HepG2 (cell line): Measurements from ENCODE around the gene ATG4B. TPM values are rescaled to one million over a fixed set of nuclear protein-coding genes. Genes with fewer than 3 reads are reported as not detected.

Experiments
- JUNB ChIP-seq: sonication (generic); formaldehyde crosslinking; IDR thresholded peaks from 2 replicates; pipeline ENCODE4 v1.8.0; 2022; ENCODE audit warnings: missing genetic modification reagents, mild to moderate bottlenecking, borderline replicate concordance
- KDM5A ChIP-seq: fragments of 200-600 bp; sonication (generic); IDR thresholded peaks from 2 replicates; pipeline ENCODE4 v1.7.0; 2018; ENCODE audit warnings: antibody characterized with exemption, mild to moderate bottlenecking, low read length, borderline replicate concordance
- KMT2A ChIP-seq: sonication (generic); formaldehyde crosslinking; IDR thresholded peaks from 2 replicates; pipeline ENCODE4 v1.4.0; 2020; ENCODE audit warnings: missing genetic modification reagents
- MAFG ChIP-seq: sonication (generic); formaldehyde crosslinking; IDR thresholded peaks from 2 replicates; pipeline ENCODE4 v1.5.1; 2020; ENCODE audit warnings: mild to moderate bottlenecking, missing genetic modification reagents
- MIXL1 ChIP-seq: IDR thresholded peaks from 2 replicates; pipeline ENCODE4 v1.6.1; 2016
- NCOA2 ChIP-seq: sonication (generic); formaldehyde crosslinking; IDR thresholded peaks from 2 replicates; pipeline ENCODE4 v1.8.0; 2022; ENCODE audit warnings: inconsistent platforms
- NFKB2 ChIP-seq: sonication (generic); formaldehyde crosslinking; IDR thresholded peaks from 2 replicates; pipeline ENCODE4 v1.4.0; 2020; ENCODE audit warnings: missing genetic modification reagents, borderline replicate concordance
- NFYC ChIP-seq: IDR thresholded peaks from 2 replicates; pipeline ENCODE4 v1.6.1; 2016; ENCODE audit warnings: missing genetic modification reagents, missing compliant biosample characterization
- NR2F2 ChIP-seq: IDR thresholded peaks from 2 replicates; pipeline ENCODE4 v1.6.1; 2012; ENCODE audit warnings: low read depth, inconsistent platforms, borderline replicate concordance
- REPIN1 ChIP-seq: sonication (generic); formaldehyde crosslinking; IDR thresholded peaks from 2 replicates; pipeline ENCODE4 v1.8.0; 2022; ENCODE audit warnings: missing genetic modification reagents, low read depth, mild to moderate bottlenecking, borderline replicate concordance
- SIN3B ChIP-seq: fragments of 150-350 bp; IDR thresholded peaks from 2 replicates; pipeline ENCODE4 v1.6.1; 2014; ENCODE audit warnings: low read length
- TFDP2 ChIP-seq: sonication (generic); formaldehyde crosslinking; IDR thresholded peaks from 2 replicates; pipeline ENCODE4 v1.4.0; 2020; ENCODE audit warnings: missing genetic modification reagents
- USF2 ChIP-seq, 2 experiments: sonication (generic) in 1 of 2; formaldehyde crosslinking in 1 of 2; IDR thresholded peaks; 2 replicates each; pipeline versions ENCODE4 v1.5.1 to v1.6.1; 2011 to 2020; ENCODE audit warnings: borderline replicate concordance in 1 of 2, low read depth in 1 of 2, low read length in 1 of 2, mild to moderate bottlenecking in 1 of 2, missing genetic modification reagents in 1 of 2, moderate library complexity in 1 of 2
- ZKSCAN1 ChIP-seq: fragments of 150-350 bp; IDR thresholded peaks from 2 replicates; pipeline ENCODE4 v1.6.1; 2014; ENCODE audit warnings: low read length
- ZNF17 ChIP-seq: sonication (generic); formaldehyde crosslinking; IDR thresholded peaks from 2 replicates; pipeline ENCODE4 v1.5.0; 2020; ENCODE audit warnings: mild to moderate bottlenecking, missing genetic modification reagents
- ZNF337 ChIP-seq: sonication (generic); formaldehyde crosslinking; IDR thresholded peaks from 2 replicates; pipeline ENCODE4 v1.5.1; 2020; ENCODE audit warnings: missing genetic modification reagents, low read depth, mild to moderate bottlenecking, borderline replicate concordance
- ZNF343 ChIP-seq: sonication (generic); formaldehyde crosslinking; IDR thresholded peaks from 2 replicates; pipeline ENCODE4 v1.4.0; 2020; ENCODE audit warnings: mild to moderate bottlenecking, missing genetic modification reagents
- ZUFSP ChIP-seq: sonication (generic); formaldehyde crosslinking; IDR thresholded peaks from 2 replicates; pipeline ENCODE4 v1.9.0; 2021; ENCODE audit warnings: missing genetic modification reagents, mild to moderate bottlenecking, borderline replicate concordance
- polyA plus RNA-seq, 8 experiments: library from polyadenylated mRNA; depleted of rRNA in 3 of 8; stranded (reverse) in 7 of 8; unstranded in 1 of 8; fragments of >200 nt; fragmentation: Illumina TruSeq in 4 of 8; extraction: Trizol in 4 of 8; gene quantifications; 2 replicates each; pipeline versions ENCODE4 v1.2.1 to v1.2.3, GENCODE V29; 2011 to 2016; ENCODE audit warnings: low read depth in 4 of 8, missing spikeins in 1 of 8, mixed read lengths in 1 of 8; ENCODE audit not compliant: insufficient read depth in 1 of 8
- total RNA-seq, 5 experiments: library from RNA; depleted of rRNA; stranded (reverse); fragments of >200 nt; fragmentation: Illumina TruSeq; extraction: Trizol; gene quantifications; 2 replicates each; pipeline ENCODE4 v1.2.3, GENCODE V29; 2016; ENCODE audit warnings: low read depth in 1 of 5
- TF ChIP-seq, protein P1 (sequence below): sonication (generic); formaldehyde crosslinking; IDR thresholded peaks from 2 replicates; pipeline ENCODE4 v1.9.0; 2021; ENCODE audit warnings: missing genetic modification reagents, mild to moderate bottlenecking, borderline replicate concordance
- TF ChIP-seq, protein P2 (sequence below), 2 experiments: IDR thresholded peaks; 2 replicates each; pipeline ENCODE4 v1.6.1; 2011 to 2012; ENCODE audit warnings: low read length in 2 of 2, borderline replicate concordance in 1 of 2, low read depth in 1 of 2, mild to moderate bottlenecking in 1 of 2, moderate library complexity in 1 of 2
- TF ChIP-seq, protein P3 (sequence below): sonication (generic); formaldehyde crosslinking; IDR thresholded peaks from 2 replicates; pipeline ENCODE4 v1.8.1; 2023; ENCODE audit warnings: mild to moderate bottlenecking, missing genetic modification reagents, borderline replicate concordance

The ATG4B gene
- total and polyA plus RNA-seq, 2 of the 13 experiments (the other 11 are each of a cell fraction or from before 2014, with no cell fraction given) = 95.5 to 239 TPM

- TF ChIP-seq, protein P1, sequence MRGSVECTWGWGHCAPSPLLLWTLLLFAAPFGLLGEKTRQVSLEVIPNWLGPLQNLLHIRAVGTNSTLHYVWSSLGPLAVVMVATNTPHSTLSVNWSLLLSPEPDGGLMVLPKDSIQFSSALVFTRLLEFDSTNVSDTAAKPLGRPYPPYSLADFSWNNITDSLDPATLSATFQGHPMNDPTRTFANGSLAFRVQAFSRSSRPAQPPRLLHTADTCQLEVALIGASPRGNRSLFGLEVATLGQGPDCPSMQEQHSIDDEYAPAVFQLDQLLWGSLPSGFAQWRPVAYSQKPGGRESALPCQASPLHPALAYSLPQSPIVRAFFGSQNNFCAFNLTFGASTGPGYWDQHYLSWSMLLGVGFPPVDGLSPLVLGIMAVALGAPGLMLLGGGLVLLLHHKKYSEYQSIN (CRISPR knock-in tag) = no peak
- TF ChIP-seq ZKSCAN1 (no peak), MIXL1 (CRISPR knock-in tag) (no peak), TFDP2 (CRISPR knock-in tag) (no peak), KMT2A (peak; percentile 53; the same call in 1 of the 2 replicates), NCOA2 (CRISPR knock-in tag) (no peak), KDM5A (no peak), ZUFSP (CRISPR knock-in tag) (no peak), NFKB2 (CRISPR knock-in tag) (no peak), REPIN1 (CRISPR knock-in tag) (no peak), USF2 (IDR thresholded peaks at IDR 0.05; ENCODE audit: low read depth, low read length) (no peak), USF2 (CRISPR knock-in tag; IDR thresholded peaks at IDR 0.05; ENCODE audit: borderline replicate concordance) (no peak), MAFG (CRISPR knock-in tag) (no peak), ZNF343 (no peak), ZNF337 (CRISPR knock-in tag) (no peak), NFYC (CRISPR knock-in tag) (no peak), SIN3B (no peak), ZNF17 (no peak), NR2F2 (peak; percentile 55; the same call in 1 of the 2 replicates), JUNB (CRISPR knock-in tag) (no peak)
- TF ChIP-seq, protein P2, sequence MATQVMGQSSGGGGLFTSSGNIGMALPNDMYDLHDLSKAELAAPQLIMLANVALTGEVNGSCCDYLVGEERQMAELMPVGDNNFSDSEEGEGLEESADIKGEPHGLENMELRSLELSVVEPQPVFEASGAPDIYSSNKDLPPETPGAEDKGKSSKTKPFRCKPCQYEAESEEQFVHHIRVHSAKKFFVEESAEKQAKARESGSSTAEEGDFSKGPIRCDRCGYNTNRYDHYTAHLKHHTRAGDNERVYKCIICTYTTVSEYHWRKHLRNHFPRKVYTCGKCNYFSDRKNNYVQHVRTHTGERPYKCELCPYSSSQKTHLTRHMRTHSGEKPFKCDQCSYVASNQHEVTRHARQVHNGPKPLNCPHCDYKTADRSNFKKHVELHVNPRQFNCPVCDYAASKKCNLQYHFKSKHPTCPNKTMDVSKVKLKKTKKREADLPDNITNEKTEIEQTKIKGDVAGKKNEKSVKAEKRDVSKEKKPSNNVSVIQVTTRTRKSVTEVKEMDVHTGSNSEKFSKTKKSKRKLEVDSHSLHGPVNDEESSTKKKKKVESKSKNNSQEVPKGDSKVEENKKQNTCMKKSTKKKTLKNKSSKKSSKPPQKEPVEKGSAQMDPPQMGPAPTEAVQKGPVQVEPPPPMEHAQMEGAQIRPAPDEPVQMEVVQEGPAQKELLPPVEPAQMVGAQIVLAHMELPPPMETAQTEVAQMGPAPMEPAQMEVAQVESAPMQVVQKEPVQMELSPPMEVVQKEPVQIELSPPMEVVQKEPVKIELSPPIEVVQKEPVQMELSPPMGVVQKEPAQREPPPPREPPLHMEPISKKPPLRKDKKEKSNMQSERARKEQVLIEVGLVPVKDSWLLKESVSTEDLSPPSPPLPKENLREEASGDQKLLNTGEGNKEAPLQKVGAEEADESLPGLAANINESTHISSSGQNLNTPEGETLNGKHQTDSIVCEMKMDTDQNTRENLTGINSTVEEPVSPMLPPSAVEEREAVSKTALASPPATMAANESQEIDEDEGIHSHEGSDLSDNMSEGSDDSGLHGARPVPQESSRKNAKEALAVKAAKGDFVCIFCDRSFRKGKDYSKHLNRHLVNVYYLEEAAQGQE (IDR thresholded peaks at IDR 0.05; ENCODE audit: borderline replicate concordance in 1 of 2, low read depth in 1 of 2, low read length in 2 of 2) = no peak
- TF ChIP-seq, protein P3, sequence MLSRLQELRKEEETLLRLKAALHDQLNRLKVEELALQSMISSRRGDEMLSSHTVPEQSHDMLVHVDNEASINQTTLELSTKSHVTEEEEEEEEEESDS (CRISPR knock-in tag) = no peak
These were observed 4.1 kb downstream of the ATG4B start (continued) for GRCh38 chr2:241641631-241642030.
